ENCODE data around the gene HDAC4.
A peak's percentile ranks its signal among the peaks of the same experiment; 100 is the strongest.

The HDAC4 gene

DNA sequence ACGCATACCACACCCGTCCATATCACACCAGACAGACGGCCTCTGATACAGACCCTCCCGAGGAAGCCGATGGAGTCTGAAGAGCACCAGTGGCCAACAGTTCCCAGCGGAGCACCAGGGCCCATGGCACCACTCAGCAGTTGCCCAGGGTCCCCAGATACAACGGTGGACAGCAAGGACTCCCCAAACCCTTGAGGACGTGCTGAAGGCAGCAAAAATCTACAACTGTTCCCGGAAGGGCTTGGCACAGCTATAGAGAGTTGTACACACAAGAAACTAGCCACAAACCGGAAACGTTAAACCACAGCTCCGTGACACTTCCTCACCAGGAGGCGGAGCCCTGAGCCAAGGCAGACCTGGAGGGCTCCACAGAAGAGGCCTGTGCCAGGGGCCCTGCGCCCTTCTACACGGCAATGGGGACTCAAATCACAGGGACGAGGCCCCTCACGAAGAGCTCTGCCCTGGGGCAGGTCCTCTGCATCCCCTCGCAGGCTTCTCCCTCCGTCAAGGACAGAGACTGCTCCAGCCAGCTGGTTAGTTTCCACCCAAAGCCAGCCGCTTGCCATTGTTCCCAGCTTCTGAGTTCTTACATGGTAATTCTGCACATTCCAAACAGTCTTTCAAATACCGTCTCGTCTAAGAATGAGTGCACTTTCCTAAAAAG, 133.4 kb downstream of the HDAC4 start:
- peak; percentile 74 for DNase-seq (ENCODE audit: low spot score)

DNA sequence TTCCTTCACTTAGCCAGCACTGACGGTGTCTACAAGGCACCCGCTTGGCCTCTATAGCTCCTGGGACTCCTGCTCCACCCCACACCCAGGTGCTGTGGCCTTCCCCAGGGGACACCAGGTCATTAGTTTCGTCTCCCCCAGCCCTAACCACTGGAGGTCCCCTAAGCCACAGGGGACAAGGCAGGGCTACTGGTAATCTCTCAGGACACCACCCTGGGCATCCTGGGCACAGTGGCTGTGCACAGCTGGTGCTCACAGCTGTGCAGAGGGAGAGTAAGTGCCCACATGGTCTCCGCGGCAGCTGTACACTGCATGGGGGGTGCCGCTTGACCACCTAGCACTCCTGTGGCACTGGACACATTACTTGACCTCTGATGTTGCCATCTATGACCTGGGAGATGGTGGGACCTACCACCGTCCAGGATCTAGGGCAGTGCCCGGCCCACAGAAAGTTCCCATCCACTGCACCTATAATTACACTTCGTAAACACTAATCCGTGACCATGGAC, 134.0 kb downstream of the HDAC4 start:
- DNase-seq (ENCODE audit: low spot score): peak; percentile 49

DNA sequence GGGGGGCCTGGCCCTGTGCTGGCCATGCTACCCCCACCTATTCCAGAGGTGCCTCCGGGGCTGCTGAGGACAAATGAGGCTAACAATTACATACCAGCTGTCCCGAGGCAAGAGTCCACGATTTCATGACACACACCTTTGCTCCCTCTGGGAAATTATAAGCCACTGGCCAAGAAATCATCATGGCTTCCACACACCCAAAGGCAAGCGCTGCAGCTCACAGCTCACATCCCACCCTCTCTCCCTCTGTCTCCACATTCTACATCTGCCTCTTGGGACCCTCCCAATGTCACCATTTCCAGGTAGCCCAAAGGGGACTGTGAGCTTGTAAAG, 134.4 kb downstream of the HDAC4 start:
- no peak for DNase-seq (ENCODE audit: low spot score)

DNA sequence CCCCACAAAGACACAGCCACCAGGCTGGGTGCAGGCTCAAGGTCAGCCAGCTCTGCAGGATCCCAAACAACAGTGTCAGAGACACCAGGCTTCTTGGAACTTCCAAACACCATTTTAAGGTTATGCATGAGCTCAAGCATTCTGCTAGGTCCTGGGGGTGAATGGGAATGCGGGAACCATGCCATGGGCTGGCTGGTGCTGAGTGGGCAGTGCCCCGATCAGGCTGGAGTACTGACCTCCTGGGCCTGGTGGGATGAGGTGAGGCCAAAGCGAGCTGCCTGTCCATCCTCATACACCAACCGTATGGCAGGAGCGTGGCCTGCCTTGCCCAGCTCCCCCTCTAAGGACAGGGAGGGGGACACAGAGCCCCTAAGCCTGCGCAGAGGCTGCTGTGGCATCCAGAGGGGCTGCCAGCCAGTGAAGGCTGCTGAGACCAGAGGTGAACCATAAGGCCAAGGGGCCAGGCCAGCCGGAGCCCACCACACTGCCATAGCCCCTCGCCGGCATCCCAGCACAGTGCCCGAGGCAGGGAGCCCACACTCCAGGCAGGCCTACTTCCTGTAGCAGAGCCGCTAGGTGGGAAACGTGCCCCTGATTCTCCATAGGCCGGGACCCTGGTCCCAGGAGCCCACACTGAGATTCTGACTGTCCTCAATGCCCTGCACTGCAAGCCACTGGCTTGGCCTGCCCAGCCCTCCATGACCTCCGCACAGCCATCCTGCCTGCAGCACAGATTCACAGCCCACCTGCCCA, 135.0 kb downstream of the HDAC4 start:
- peak; percentile 53 for DNase-seq (ENCODE audit: low spot score)

- DNase-seq (ENCODE audit: low spot score): peak; percentile 67
These were observed 135.8 kb downstream of the HDAC4 start for GRCh38 chr2:239264838-239265651.

DNA sequence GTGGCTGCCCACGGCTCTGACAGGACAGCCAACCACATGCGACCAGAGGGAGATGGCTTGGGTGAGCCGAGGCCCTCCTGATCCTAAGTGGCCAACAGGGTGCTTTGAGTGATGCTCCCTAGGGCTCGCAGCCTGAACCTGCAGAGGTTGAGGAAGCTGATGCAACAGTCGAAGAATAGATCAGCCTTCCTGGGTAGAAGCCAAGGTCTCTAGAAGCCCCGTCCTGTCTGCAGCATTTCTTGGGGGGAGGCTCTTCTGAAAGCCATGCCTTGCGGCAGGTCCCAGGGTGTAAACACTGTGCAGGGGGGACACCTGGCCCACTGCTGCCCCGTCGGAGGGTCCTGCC, 136.4 kb downstream of the HDAC4 start:
- no peak for DNase-seq (ENCODE audit: low spot score)

- peak; percentile 67 for DNase-seq (ENCODE audit: low spot score)
These were observed 136.9 kb downstream of the HDAC4 start for GRCh38 chr2:239263669-239264491.

DNA sequence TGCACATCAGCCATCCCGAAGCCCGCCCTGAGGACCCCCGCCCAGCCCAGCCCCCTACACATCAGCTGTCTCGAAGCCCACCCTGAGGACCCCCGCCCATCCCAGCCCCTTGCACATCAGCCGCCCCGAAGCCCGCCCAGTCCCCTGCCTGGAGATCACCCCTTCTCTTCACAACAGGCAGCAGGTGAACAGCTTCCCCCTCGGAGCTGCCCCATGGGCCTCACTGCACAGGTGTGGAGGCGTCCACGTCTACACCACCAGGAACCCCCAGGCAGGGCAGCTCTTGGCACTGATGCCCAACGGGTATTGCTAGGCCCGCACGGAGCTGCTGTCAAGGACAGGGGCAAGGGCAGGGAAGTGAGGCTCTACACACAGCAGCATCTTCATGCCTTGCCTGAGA, 137.6 kb downstream of the HDAC4 start:
- no peak for DNase-seq (ENCODE audit: low spot score)

DNA sequence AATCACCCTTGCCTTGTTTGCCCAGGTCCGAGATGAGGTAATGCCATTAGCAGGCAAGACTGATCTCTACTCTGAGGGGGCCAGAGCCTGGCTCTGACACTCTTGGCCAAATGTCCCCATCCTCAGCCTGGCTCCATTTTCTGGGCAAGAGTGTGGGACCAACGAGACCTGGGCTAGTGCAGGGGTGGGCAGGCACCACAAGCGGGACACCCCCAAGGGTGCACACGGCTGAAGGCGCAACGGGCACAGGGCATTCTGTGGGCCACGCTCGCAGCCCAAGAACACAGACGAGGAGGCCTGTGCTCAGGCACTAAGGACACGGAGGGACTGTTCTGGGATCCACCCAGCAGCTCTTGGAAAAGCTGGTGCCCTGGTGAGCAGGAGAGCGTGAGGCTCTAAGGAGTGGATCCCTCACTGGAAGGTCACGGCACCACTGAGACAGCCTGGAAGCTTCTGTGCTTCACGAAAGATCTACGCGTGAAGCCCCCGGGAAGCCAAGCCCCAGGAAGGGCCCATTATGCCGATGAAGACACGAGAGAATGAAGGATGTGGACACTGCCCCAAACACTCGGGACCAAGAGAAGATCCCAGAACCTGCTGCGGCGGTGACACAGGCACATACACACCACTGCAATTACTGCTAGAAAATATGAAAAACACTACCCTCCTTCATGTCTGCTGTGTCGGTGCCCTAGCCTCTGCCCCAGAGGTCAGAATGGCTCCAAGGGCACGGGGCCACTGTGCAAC, 138.2 kb downstream of the HDAC4 start:
- DNase-seq (ENCODE audit: low spot score): peak; percentile 53

- peak; percentile 64 for DNase-seq (ENCODE audit: low spot score)
These were observed 138.9 kb downstream of the HDAC4 start for GRCh38 chr2:239261796-239262483.

DNA sequence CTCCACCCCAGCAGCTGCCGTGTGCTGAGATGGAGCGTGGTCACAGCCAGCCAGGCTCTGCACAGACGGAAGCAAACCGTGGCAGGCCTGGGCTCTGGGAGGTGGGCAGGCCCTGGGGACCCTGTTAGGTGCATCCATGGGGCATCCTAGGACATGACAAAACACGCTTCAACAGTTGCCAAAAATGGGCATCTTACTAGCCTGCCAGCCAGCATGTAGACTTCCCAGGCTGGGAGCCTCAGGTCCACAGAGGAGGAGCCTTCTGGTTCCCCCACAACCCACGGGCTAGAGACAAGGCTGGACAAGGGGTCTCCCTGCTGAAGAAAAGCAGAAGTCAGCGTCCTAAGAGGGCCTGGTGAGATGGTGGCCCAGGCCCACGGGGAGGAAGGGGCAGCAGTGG, 139.5 kb downstream of the HDAC4 start:
- peak; percentile 61 for DNase-seq (ENCODE audit: low spot score)

GRCh38 chr2:239260546-239261327, 140.1 kb downstream of the HDAC4 start:
- peak; percentile 45 for DNase-seq (ENCODE audit: low spot score)

GRCh38 chr2:239259603-239260298, 141.1 kb downstream of the HDAC4 start:
- peak; percentile 49 for DNase-seq (ENCODE audit: low spot score)

- peak; percentile 31 for DNase-seq (ENCODE audit: low spot score)
These were observed 141.6 kb downstream of the HDAC4 start for GRCh38 chr2:239259173-239259572.

DNA sequence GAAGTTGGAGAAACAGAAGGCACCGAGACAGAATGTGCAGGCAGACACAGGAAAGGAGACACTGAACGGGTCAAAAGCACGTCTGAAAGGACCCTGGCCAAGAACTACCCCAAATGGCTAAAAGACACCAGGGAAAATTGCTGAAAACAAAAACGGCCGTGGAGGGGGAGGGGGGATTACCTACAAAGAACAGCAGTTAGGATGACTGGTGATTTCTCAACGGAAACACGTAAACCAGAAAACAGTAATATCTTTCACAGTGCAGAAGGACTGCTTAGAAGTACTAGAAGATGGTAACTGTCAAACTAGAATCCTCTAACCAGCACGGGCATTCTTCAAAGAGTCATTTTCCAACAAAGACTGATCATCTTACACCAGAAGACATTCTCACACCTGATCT, 142.6 kb downstream of the HDAC4 start:
- DNase-seq (ENCODE audit: low spot score): no peak

- no peak for DNase-seq (ENCODE audit: low spot score)
These were observed 143.3 kb downstream of the HDAC4 start for GRCh38 chr2:239257511-239257937.

DNA sequence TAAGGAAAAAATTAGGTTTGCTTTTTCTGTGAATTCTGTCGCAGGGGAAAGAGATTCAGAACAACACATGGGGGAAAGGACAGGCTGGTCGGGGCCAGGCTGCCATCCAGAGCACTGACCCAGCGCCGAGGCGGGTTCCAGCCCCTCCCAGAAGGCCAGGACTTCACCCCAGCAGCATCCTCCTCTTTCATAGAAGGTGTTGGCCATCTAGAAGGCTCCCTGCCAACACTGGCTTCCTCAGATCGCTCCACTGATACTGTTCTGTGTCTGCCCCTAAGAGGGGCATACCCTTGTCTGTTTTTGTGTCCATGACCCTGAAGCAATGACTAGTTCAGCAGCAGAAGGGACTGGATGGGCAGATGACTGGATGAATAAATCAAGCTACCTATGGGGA, 144.5 kb downstream of the HDAC4 start:
- DNase-seq (ENCODE audit: low spot score): peak; percentile 53

DNA sequence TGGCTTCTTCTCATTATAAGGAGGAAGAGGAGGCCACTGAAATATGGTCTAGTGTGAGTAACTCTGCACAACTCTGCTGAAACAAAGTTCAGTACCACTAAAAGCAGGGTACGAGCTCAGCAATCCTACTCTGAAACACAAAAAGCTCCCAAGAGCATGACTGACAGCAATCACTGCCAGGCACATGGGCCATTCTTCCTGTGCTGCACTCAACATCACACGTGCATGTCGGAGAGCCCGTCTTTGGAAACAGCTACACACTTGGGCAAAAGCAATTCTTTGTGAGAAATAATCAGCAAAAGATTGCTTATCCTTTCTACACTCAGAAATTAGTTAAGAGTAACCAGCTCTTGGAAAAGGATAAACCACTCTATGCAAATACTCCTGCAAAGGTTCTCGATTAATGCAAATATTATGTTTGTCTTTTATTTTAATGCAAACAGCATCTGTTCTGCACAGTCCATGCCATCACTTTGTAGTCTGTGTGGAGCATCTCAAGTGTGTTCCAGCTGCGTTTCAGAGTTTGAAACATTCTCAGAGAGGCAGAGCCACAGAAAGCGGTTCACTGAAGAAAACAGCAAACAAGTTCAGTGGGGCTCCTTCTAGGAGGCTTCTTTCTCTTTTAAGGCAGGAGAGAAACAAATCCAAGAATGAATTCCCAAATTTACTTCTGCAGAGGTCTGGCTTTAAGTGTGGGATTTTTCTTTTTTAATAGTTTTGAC, 145.0 kb downstream of the HDAC4 start:
- DNase-seq (ENCODE audit: low spot score): peak; percentile 56
